Glutamatergic neuron (in vitro differentiated cells): ENCODE measurements around the gene PPP2R5C. TPM values are rescaled to one million over a fixed set of nuclear protein-coding genes. Genes with fewer than 3 reads are reported as not detected.
A peak's percentile ranks its signal among the peaks of the same experiment; 100 is the strongest.

Experiments used
- DNase-seq: peaks from one replicate; pipeline ENCODE4 v3.0.0; 2022
- H3K27ac Mint-ChIP-seq: one replicate; pipeline ENCODE4 v1.8.0; 2020; ENCODE audit warnings: mild to moderate bottlenecking, mixed read lengths, inconsistent platforms; ENCODE audit not compliant: unreplicated experiment
- H3K27me3 Mint-ChIP-seq: one replicate; pipeline ENCODE4 v1.8.0; 2020; ENCODE audit warnings: mild to moderate bottlenecking, moderate library complexity, mixed read lengths, inconsistent platforms; ENCODE audit not compliant: unreplicated experiment
- H3K36me3 Mint-ChIP-seq: one replicate; pipeline ENCODE4 v1.8.0; 2020; ENCODE audit warnings: mild to moderate bottlenecking, mixed read lengths, inconsistent platforms; ENCODE audit not compliant: unreplicated experiment
- H3K4me1 Mint-ChIP-seq: one replicate; pipeline ENCODE4 v1.8.0; 2020; ENCODE audit warnings: mild to moderate bottlenecking, low read depth, mixed read lengths, inconsistent platforms; ENCODE audit not compliant: unreplicated experiment
- H3K4me3 Mint-ChIP-seq: one replicate; pipeline ENCODE4 v1.8.0; 2020; ENCODE audit warnings: mild to moderate bottlenecking, mixed read lengths, inconsistent platforms; ENCODE audit not compliant: unreplicated experiment
- H3K9me3 Mint-ChIP-seq: one replicate; pipeline ENCODE4 v1.8.0; 2020; ENCODE audit warnings: mild to moderate bottlenecking, moderate library complexity, mixed read lengths, inconsistent platforms; ENCODE audit not compliant: unreplicated experiment
- total RNA-seq: library from RNA; stranded (reverse); fragmentation: NEBNext Ultra II Directional; extraction: Animal tissue kit (Norgen Biotek cat#: 25700); gene quantifications from one replicate; pipeline ENCODE4 v1.2.1, GENCODE V29; 2021; ENCODE audit not compliant: unreplicated experiment
- TF ChIP-seq, protein P1 (sequence below): fragments of 200-600 bp; sonication (generic); IDR thresholded peaks from one replicate; pipeline ENCODE4 v1.5.0; 2021; ENCODE audit not compliant: partially characterized antibody, unreplicated experiment

Gene PPP2R5C
- total RNA-seq, 1 donor from 2014 or later, result 116 TPM

DNA sequence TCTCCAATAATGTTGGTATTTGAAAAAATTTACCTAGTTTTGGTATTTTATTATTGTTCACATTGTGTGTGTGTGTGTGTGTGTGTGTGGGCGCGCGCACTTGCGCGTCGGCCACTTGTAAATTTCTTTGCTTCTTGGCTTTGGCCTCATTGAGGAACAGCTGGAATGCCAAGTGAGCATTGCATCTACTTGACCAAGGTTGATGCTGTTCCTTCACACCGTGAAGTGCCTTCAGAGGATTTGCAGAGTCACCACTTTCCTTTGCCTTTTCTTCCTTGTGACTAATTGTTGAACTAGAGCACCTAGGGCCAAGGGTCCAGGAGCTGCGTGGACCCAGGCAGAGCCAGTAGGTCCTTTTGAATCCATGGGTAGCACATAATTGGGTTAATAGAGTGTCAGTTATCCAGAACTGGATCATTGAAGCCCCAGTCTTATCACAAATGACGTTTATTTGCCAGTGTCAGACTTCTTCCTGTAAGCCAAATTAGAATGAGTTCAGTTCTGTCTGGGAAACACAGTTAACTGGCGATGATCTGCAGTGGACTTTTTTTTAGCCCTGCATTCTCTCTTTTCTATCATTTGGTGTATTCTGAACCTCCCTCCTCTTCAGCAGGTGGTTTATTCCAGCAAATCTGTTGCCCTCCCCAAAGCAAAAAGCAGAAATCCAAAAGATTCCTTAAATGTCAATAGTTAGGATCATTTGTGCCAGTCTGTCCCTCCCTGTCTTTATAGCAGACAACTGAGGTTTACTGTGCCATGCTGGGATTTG, 2.6 kb downstream of the PPP2R5C start:
- TF ChIP-seq, protein P1, sequence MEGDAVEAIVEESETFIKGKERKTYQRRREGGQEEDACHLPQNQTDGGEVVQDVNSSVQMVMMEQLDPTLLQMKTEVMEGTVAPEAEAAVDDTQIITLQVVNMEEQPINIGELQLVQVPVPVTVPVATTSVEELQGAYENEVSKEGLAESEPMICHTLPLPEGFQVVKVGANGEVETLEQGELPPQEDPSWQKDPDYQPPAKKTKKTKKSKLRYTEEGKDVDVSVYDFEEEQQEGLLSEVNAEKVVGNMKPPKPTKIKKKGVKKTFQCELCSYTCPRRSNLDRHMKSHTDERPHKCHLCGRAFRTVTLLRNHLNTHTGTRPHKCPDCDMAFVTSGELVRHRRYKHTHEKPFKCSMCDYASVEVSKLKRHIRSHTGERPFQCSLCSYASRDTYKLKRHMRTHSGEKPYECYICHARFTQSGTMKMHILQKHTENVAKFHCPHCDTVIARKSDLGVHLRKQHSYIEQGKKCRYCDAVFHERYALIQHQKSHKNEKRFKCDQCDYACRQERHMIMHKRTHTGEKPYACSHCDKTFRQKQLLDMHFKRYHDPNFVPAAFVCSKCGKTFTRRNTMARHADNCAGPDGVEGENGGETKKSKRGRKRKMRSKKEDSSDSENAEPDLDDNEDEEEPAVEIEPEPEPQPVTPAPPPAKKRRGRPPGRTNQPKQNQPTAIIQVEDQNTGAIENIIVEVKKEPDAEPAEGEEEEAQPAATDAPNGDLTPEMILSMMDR, result no peak
- DNase-seq, result no peak
- Mint-ChIP-seq H3K4me3 (no peak overlapping the region), H3K27me3 (peaks cover 3% of the 10 kb centered on the region), H3K4me1 (peaks cover under 1% of the 10 kb centered on the region), H3K27ac (no peak overlapping the region), H3K36me3 (peaks cover 3% of the 10 kb centered on the region), H3K9me3 (peaks cover 6% of the 10 kb centered on the region)

- Mint-ChIP-seq H3K9me3 (peaks cover 1% of the 10 kb centered on the region), H3K4me3 (no peak overlapping the region), H3K27me3 (no peaks in the 10 kb centered on the region), H3K27ac (no peak overlapping the region), H3K4me1 (peaks cover 5% of the 10 kb centered on the region), H3K36me3 (no peaks in the 10 kb centered on the region)
- TF ChIP-seq, protein P1, result no peak
- no peak for DNase-seq
Measured at GRCh38 chr14:101767618-101768362, 6.3 kb downstream of the PPP2R5C start.

DNA sequence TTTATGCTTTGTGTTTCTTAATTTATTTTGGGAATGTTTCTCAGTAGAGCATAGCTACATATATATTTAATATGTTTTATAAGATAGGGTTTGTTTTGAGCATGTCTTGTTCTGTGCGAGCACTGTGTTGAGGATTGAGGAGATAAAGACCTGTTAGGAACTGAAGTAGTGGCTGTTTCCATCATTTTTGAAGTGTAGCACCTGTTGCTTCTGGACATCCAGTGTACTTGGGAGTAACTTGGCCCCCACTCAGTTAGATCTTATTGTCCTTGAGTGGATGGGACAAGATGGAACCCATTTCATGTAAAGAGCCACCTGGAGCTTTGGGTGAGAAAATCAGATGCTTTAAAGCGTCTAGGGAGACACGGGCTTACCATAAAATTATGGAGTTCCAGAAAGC, 8.7 kb downstream of the PPP2R5C start:
- DNase-seq, result no peak
- H3K4me3 Mint-ChIP-seq, result no peak overlapping the region
- peaks cover 26% of the 10 kb centered on the region for H3K4me1 Mint-ChIP-seq
- H3K9me3 Mint-ChIP-seq, result peaks cover 5% of the 10 kb centered on the region
- no peaks in the 10 kb centered on the region for H3K36me3 Mint-ChIP-seq
- TF ChIP-seq, protein P1, result no peak
- peaks cover 2% of the 10 kb centered on the region for H3K27me3 Mint-ChIP-seq
- no peak overlapping the region for H3K27ac Mint-ChIP-seq

DNA sequence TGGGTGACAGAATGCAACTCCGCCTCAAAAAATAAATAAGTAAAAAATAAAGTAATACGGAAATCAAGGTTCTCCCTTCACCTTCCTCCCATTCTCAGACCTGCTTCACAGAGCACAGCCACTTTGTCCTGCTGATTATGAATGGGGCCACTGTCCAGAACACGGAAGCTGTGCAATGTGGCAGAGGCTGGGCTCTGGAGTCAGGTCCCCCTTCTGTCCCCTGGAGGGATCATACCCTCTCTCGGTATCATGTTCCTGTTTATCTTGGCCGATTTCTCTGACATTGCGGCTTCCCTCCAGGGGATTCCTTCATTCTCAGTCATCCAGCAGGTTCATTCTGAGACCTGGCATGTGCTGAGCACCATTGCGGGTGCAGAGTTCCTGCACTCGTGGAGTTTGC, 11.3 kb downstream of the PPP2R5C start:
- TF ChIP-seq, protein P1, result no peak
- Mint-ChIP-seq H3K4me1 (peaks cover 43% of the 10 kb centered on the region), H3K27ac (peak overlapping the region; percentile 96), H3K27me3 (peaks cover 4% of the 10 kb centered on the region), H3K4me3 (peak overlapping the region; percentile 38), H3K36me3 (no peaks in the 10 kb centered on the region), H3K9me3 (peaks cover 9% of the 10 kb centered on the region)
- no peak for DNase-seq

GRCh38 chr14:101773378-101773777, 11.9 kb downstream of the PPP2R5C start:
- Mint-ChIP-seq H3K9me3 (peaks cover 10% of the 10 kb centered on the region), H3K27me3 (peaks cover 4% of the 10 kb centered on the region), H3K4me1 (peaks cover 43% of the 10 kb centered on the region), H3K4me3 (peak overlapping the region; percentile 30), H3K27ac (peak overlapping the region; percentile 96), H3K36me3 (peaks cover 2% of the 10 kb centered on the region)
- TF ChIP-seq, protein P1, result no peak
- no peak for DNase-seq
